GM18507 (cell line): ENCODE measurements around the gene TMTC2.
"Not testable (repeated sequence)": the region's sequence is repeated elsewhere in the genome, so short reads cannot be mapped to it uniquely, and the experiment has no call there.

Experiments
- DNase-seq: peaks from one replicate; pipeline ENCODE4 v3.0.0; 2011; ENCODE audit warnings: low read depth; ENCODE audit not compliant: insufficient read length; ENCODE audit errors: extremely low spot score
- FAIRE-seq: peaks from 2 replicates; lab custom pipeline; 2011; peaks lifted over from hg19 to GRCh38; lab: Jason Lieb, UNC

Gene TMTC2

DNA sequence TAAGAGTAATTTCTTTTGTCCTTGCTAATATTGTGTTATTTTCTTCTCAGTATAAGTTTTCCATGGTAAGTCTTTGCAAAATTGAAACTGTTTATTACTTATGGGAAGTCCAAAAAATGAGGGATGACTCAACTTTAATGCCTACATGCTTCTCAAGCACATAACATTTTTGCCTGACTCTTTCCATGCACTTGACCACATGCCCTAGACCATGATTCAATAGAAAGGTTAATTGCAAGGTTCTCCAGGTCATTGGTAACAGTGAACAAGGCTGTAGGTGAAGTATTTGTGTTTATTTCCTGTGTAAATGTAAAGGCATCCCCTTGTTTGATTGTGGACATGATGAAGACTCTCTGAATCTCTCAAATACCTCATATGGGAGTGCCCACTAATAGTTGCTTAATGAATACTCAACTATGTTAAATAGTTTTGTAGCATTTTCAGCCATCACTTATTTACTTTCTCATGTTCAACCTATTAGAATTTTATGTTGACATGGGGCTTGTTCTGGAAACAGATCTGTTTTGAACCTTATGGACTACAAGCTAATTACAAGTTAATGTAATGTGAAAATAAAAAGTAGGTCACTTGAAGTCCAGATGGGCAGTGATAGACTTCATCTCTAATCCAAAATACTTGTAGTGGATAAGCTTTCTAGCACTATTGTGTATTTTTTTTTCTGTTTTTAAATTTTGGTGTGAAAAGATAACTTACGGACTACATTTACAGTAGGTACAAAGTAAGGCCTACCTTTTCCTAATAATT lies 131.7 kb downstream of the TMTC2 start:
- FAIRE-seq (no peak), DNase-seq (no peak)

DNA sequence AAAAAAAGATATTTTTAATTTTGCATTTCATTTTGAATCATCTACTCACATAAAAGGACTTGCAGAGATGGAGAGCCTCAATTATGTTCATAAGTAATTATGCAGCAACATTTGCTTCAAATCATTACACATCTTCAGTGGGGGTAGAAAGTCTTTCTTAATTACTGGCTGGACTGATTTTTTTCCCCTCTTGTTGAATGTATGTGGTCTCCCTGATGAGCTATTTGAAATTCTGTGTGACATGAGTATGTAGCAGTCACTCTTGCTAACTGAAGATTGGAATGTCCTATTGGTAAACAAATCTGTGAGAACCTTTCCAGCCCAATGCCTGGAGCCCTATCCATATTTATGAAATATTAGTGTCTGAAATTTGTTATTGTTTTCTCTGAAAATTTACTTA lies 139.8 kb downstream of the TMTC2 start:
- no peak for DNase-seq
- no peak for FAIRE-seq

DNA sequence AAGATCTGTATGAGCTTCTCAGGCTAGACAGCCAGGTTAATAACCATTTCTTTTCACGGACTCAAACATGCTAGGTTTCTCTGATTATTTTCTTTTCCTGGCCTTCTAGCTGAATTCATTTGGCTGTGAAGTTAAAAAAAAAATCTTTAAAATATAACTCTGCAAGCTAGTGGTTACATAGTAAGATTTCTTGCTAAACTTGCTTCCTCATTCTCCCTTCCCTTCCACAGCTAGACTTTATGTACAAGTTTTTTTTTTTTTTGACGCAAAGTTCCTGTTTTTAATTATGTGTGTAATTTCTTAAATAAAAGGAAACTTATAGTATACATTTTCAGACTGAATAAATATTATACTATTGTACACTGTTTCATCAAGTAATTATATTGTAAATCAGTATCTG lies 145.4 kb downstream of the TMTC2 start:
- DNase-seq = no peak
- no peak for FAIRE-seq

DNA sequence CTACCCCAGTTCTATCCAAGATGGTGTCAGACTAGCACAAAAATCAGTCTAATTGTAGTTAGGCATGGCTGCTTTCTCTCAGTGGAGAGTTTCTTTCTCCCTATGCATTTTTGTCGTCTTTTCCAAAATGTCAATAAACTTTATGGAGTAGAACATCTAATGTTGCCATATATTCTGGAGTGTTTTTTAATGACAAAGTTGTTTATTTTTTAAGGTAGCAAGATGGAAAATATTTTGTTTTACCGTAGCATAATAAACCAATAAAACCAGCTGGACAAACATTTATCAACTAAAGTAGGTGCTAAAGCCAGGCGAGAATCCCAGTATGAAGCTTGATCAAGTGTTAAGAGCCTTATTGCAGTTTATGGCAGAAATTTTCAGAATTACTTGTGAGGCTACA lies 146.3 kb downstream of the TMTC2 start:
- DNase-seq (no peak), FAIRE-seq (no peak)

DNA sequence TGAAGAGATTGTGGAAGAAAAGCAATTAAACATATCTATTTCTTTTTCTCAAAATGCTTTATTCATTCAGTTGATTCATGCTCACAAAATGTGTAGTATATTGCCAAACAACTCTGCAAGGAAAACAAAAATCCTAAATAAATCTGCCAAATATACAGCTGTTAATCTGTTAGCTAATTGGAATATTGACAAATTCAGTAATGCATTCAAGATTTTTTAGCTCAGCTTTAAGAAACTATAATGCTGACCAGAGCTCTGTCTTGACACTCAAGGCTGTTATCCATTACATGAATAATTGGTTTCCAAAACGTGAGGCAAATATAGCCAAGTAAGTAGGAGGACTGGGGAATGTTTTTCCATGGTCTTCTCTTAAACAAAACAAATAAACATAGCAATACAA lies 146.8 kb downstream of the TMTC2 start:
- FAIRE-seq (no peak), DNase-seq (no peak)

DNA sequence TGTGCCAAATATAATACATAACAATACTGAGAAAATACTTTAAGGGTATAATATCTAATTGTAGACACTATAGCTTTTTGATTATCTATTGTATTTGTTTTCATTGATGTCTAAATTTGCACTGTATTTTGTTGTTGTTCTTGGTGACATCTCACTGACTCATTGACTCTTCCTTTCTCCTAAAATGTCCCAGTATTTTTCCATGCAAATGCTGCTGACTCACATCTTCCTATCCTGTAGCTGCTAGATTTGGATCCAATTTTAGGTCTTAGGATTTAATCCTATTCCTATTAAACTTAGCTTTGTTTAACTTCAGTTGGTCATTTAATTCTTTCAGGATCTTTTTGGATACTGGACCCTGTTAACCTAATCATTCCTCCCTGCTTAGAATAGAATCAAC lies 148.5 kb downstream of the TMTC2 start:
- no peak for FAIRE-seq
- no peak for DNase-seq

DNA sequence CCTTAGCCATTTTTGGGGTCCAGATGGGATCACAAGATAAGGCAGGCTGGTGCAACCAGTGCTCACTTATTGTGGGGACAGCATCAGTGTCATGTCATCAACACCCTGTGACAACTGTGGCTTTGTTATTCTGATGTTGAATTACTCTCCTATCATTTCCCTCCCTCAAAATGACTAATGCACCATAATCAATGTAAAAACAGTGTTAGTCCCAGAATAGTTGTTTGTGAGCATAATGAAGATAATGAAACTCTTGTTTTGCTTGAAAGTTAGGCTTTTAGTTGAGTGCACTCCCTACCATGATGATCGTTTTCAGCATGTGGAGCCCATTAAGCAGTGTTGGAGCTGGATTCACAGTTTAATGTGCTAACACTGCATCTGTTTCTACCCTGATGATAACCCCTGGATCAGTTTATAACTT lies 151.4 kb downstream of the TMTC2 start:
- FAIRE-seq (no peak), DNase-seq (no peak)

DNA sequence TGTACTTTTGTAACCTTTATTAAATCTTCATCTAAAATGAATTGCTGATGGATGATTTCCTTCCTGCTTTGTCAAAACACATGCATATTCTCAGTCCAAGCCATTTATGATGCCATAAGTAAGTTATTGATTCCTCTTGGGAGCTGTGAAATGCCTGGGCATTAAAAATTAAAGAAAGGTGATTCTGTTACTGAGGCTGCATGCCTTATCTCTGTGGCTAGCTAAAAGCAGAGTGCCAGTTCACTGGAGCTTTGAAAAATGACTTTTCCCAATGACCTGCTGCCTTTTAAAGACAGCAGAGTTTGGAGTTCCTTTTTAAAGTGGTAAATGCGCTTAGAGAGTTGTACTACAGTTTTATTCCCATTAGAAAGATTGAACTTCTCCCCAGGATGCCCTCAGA lies 152.1 kb downstream of the TMTC2 start:
- no peak for DNase-seq

DNA sequence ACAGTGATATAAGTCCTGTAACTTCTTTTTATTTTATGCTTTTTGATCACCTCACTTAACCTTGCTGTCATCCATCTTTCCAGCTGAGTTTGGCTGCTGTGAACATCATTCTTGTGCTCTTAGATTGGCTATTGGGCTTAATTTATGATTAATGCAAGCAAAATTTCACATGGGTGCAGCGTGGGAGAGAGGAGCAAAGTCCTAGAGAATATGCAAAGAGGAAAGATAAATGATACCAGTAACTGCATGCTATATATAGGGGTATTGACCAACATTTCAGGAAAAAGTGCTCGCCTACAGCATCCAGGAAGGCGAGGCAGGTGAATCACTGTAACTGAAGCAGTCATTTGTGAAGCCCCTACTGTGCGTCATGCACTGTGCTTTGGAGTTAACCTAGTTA lies 153.1 kb downstream of the TMTC2 start:
- FAIRE-seq (no peak), DNase-seq (no peak)

More for the DNA sequence above, 152.1 kb downstream of the TMTC2 start:
- no peak for FAIRE-seq

DNA sequence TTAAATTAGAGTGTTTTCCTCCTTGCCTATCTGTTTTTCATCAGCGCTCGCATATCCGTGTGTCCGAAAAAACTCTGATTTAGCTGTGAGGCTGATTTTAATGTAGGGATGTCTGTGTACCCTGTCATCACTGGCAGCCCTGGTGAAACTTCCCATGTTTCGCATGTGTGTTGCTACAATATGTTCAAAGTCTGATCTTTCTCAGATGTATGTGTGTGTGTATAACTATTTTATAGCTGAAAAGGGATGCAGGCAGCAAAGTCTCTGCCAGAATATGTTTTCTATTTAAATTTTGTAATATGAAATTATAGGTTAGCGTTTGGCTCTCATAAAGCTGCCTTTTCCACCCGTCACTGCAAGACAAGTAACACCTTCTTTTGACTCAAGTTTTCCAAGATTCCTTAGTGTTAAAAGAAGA lies 154.8 kb downstream of the TMTC2 start:
- FAIRE-seq = no peak

DNA sequence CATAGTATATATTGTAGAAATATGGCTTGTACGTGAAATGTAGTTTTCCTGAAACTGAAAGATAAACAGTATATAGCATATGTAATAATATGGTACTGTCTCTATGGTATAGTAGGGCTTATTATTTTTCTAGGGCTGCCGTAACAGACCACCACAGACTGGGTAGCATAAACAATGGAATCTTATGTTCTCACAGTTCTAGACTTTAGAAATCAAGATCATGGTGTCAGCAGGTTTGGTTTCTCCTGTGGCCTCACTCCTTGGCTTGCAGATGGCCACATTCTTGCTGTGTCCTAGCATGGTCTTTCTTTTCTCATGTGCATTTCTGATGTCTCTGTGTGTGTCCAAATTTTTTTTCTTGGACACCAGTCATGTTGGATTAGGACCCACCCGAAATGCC lies 155.8 kb downstream of the TMTC2 start:
- DNase-seq (no peak), FAIRE-seq (no peak)

More for the DNA sequence above, 154.8 kb downstream of the TMTC2 start:
- DNase-seq = no peak

DNA sequence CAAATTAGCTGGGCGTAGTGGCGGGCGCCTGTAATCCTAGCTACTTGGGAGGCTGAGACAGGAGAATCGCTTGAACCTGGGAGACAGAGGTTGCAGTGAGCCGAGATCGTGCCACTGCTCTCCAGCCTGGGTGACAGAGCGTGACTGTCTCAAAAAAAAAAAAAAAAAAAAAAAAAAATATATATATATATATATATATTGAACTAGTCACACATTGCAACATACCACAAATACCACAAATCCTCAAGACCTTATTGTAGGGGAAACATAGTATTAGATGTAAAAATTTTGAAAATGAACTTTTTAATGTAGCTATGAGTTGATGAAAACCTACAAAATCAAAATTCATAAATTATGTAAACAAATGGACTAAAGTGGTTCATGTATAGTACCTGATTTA lies 158.4 kb downstream of the TMTC2 start:
- not testable (repeated sequence) for FAIRE-seq

DNA sequence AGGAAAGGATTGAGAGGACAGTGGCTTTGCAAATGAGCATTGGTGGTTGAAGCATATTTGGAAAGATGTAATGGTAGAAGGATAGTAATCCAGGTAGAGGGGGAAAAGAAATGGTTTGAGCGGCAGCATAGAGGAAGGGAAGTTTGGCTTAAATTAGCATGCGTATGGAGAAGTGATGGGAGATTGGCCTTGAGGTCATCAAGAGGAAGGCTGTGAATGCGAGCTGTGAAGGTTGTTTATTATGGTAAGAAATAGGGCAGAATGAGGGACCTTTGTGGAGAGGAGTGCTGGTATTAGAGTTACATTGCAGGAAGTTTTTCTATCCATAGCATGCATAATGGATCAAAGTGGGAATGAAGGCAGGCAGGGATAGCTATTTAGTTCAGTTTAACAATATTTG lies 162.1 kb downstream of the TMTC2 start:
- FAIRE-seq = no peak
- no peak for DNase-seq

More for the DNA sequence above, 158.4 kb downstream of the TMTC2 start:
- DNase-seq = not testable (repeated sequence)

DNA sequence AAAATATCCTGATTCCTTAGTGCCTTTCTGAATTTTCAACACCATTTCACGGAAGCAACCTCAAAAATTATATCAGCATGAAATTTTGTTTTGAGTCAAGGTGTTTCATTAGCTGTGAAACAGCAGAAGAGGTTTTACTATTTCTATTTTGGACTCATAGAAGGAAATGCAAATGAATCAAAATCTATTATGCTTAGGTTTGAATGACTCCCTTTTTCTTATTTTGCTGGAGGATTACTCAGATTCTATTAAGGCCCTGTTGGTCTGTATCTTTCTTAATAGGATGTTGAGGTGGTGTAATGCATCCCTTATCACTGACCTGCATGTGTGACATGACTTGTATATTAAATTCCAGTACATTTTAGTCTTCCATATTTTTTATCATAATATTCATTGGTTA lies 165.8 kb downstream of the TMTC2 start:
- no peak for FAIRE-seq
- no peak for DNase-seq

DNA sequence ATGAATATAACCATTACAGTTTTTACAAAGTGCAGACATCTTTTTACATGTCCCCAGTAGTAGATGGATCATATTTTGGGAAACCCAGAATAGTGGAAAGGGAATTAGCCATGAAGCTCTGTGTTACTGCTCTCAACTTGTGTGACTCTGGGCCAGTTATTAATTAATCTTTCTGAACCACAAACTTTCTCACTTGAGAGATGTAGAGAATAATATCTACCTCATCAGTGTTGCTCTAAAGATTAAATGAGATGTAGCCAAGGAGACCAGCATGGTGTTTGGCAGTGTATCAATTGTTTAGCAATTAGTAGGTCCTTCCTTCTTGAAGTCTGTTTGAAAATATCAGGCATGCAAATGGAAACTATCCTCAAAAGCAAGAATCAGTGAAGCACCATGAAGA lies 169.2 kb downstream of the TMTC2 start:
- FAIRE-seq (peak; percentile 68), DNase-seq (no peak)

DNA sequence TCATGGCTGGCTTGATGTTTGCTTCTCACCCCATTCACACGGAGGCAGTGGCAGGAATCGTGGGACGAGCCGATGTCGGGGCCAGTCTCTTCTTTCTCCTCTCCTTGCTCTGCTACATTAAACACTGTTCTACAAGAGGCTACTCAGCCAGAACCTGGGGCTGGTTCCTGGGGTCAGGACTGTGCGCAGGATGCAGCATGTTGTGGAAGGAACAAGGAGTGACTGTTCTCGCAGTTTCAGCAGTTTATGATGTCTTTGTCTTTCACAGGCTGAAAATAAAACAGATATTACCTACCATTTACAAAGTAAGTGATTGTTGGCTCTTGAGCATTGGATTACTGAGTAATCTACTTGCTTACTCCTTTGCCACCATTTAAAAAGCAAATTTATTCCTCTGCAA lies 170.6 kb downstream of the TMTC2 start:
- DNase-seq (no peak), FAIRE-seq (no peak)

DNA sequence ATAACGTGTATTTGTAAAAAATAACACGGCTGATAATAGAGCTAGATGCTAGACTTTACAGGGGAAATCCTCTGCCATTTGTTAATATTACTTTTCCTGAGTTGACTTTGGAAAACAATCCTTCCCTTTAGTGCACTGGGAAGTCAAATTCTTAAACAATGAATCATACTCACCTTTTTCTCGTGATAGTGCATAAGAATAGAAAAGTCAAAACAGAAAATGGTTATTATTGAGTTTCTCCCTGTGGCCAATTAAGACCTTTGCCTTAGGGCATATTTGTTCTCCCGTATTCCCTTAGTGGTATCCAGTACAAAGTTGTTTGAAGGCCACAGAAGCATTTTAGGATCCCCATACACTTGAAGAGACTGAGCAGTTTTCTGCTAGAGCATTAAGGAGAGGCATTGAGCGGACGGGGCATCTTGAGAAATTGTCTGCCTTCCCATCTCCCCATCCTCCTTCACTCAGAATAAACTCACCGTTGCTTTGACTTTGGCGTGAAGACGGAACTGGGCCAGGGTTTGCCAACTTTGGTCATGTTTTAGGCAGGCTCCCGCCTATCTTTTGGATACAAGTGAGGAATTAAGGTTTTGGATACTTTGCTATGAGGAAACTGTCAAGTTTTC lies 171.3 kb downstream of the TMTC2 start:
- no peak for DNase-seq
- FAIRE-seq = no peak

DNA sequence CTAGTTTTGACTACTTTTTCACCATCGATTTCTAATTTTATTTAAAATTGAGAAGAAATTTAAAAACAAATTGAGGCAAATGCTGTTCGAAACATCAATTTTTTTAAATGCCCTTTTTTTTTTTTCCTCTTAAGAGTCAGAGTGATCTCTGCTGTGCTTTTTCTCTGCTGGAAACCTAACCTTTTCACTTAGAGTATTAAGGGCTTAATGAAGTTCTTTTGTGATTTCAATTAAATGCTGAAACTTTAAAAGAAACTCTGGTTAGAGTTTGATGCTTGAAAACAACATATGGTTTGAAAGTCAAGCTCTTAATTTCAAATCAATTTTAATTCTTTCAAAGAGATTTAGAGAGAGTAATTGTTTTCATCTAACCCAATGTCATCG lies 171.8 kb downstream of the TMTC2 start:
- DNase-seq = no peak
- FAIRE-seq = no peak

DNA sequence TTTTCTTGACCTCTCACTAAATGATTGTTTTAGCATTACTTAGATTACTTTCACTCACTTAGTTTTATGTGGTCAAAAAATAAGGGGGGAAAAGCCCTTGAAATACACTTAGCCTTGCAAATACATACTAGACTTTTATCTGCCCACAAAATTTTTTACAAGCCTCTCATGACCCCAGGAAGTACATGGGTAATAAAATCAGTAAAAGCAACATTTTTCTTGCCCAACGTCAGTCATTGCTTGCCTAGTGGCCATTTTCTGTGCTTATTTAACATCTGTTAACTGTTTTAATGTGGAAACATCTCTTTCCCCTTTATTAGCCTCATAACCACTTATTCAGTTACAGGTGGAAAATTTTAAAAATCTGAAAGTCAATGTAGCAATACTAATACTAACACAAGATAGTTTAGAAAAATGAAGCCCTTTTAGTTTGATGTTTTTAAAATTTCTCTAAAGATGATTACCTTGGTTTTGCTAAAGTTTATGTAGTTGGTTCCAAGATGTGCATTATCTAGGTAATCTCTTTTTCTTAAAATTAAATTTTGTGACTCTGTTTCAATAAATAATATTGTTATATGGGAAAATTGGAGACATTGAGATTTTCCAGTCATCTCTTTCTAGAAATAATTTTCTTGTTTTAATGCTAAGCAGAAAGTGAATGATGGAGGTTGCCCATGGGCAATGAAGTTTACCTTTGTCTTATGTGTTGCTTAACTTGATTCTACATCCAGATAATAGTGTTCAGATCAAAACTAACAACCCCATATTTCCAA lies 175.5 kb downstream of the TMTC2 start:
- FAIRE-seq = no peak
- no peak for DNase-seq

DNA sequence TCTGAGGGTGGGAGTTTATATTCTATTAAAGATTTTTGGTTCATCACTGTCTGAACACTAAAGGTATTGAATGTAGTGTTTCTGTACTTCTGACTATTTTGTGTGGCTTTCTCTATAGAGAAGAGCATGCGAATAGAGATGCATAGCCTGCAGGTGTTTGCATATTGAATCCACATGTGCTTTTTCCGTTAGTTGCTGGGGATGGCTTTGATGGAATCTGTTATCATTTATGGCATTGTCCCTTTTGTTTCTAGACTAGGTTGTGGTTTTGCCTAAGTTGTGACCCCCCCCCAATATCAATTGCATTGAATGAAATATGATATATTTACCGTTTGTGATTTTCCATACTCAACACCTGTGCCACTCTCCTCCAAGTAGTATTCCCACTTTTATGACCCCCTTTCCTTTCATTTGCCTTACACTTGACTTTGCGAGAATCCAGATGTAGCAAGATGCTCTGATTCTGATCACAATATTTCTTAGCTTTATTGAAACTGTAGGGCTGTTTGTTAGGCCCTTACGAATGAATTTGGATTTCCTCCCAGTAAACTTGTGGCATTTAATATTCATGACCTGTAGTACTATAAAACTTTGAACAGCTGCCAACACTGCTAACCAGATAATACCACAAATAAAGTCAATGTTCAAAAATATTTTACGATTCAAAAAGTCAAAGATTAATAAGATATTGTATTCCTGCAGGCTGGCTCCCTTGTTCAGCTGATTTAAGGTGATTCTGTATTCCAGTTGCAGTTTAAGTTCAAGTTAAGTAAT lies 176.4 kb downstream of the TMTC2 start:
- no peak for FAIRE-seq
- no peak for DNase-seq
